ENCODE data around the gene SZT2.

- TF ChIP-seq, protein P1, sequence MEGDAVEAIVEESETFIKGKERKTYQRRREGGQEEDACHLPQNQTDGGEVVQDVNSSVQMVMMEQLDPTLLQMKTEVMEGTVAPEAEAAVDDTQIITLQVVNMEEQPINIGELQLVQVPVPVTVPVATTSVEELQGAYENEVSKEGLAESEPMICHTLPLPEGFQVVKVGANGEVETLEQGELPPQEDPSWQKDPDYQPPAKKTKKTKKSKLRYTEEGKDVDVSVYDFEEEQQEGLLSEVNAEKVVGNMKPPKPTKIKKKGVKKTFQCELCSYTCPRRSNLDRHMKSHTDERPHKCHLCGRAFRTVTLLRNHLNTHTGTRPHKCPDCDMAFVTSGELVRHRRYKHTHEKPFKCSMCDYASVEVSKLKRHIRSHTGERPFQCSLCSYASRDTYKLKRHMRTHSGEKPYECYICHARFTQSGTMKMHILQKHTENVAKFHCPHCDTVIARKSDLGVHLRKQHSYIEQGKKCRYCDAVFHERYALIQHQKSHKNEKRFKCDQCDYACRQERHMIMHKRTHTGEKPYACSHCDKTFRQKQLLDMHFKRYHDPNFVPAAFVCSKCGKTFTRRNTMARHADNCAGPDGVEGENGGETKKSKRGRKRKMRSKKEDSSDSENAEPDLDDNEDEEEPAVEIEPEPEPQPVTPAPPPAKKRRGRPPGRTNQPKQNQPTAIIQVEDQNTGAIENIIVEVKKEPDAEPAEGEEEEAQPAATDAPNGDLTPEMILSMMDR (conservative IDR thresholded peaks at IDR 0.05; ENCODE audit: low read depth, low read length): no peak
- TF ChIP-seq POLR2A (IDR thresholded peaks at IDR 0.05; ENCODE audit: low read depth, low read length): no peak
Observed at GRCh38 chr1:43420874-43421273, 31.2 kb downstream of the SZT2 start.
